Measurements from ENCODE around the gene NKRF.

The NKRF gene

DNA sequence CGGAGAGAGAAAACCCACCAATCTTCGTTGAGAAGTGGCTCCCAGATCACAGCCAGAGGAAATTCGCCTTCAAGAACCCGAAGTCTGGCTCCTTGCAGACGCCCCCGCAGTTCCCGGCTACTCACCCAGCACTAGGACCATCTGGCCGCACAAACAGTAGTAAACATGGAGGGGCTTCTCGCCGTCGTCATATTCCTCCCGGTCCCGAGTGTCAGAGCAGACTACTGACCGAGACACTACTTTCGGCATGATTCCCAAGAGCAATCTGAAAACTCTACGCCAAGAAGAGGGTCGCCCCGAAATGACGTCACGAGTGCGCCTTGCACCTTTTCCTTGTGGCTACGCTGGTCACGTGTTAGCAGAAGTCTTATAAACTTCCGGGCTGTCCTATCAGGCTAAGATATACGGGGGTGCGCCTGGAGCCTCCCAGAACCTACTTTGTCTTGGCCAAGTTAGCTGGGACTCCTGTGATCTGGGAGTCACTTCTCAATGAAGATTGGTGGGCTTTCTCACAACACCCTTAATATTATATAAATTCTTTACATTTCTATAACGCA lies 41.0 kb downstream of the NKRF start, which contains the start of gene STEEP1:
Gene STEEP1, minus strand, starts transcription at position 303 of the 557 bp plus-strand sequence. Its CDS starts 54 bp downstream, at position 249.
- TF ChIP-seq, protein P1, sequence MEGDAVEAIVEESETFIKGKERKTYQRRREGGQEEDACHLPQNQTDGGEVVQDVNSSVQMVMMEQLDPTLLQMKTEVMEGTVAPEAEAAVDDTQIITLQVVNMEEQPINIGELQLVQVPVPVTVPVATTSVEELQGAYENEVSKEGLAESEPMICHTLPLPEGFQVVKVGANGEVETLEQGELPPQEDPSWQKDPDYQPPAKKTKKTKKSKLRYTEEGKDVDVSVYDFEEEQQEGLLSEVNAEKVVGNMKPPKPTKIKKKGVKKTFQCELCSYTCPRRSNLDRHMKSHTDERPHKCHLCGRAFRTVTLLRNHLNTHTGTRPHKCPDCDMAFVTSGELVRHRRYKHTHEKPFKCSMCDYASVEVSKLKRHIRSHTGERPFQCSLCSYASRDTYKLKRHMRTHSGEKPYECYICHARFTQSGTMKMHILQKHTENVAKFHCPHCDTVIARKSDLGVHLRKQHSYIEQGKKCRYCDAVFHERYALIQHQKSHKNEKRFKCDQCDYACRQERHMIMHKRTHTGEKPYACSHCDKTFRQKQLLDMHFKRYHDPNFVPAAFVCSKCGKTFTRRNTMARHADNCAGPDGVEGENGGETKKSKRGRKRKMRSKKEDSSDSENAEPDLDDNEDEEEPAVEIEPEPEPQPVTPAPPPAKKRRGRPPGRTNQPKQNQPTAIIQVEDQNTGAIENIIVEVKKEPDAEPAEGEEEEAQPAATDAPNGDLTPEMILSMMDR (IDR thresholded peaks at IDR 0.05; ENCODE audit: low read depth, low read length, missing control alignments) = no peak
- in situ Hi-C loops (cut with HindIII; ENCODE audit: low pct_ligation_motif_present, low sequenced_read_pairs) = no loop called here
- peak within 1 kb of the TSS; percentile 69 for H3K4me3 ChIP-seq (ENCODE audit: low read depth, low read length)
- DNase-seq = peak; percentile 94
- no peaks in the 10 kb centered on the region for H3K36me3 ChIP-seq (replicated peaks)
- no peaks in the 10 kb centered on the region for H3K27me3 ChIP-seq (replicated peaks)
- peak within 1 kb of the TSS; percentile 62 for H3K27ac ChIP-seq

DNA sequence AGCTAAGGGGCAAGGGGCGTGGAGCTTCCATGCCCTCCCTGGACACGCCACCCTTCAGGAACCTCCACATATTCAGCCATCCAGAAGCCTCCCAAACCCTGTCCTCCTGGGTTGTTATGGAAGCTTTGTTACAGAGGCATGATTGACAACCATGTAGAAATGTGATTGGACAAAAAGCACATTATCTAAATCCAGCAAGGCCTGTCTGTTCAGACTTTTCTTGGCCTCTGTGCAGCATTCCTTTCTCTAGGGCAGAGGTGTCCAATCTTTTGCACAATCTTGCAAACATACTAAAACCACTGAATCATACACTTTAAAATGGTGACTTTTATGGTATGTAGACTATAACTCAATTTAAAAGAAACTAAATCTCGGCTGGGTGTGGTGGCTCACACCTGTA lies 53.7 kb downstream of the NKRF start:
- TF ChIP-seq, protein P1 (IDR thresholded peaks at IDR 0.05; ENCODE audit: low read depth, low read length, missing control alignments) = no peak
- Histone ChIP-seq H3K36me3 (replicated peaks) (no peaks in the 10 kb centered on the region), H3K27ac (no peak overlapping the region), H3K27me3 (replicated peaks) (no peaks in the 10 kb centered on the region), H3K4me3 (ENCODE audit: low read depth, low read length) (no peak overlapping the region)
- in situ Hi-C loops (cut with HindIII; ENCODE audit: low pct_ligation_motif_present, low sequenced_read_pairs) = no loop called here
- peak; percentile 18 for DNase-seq

DNA sequence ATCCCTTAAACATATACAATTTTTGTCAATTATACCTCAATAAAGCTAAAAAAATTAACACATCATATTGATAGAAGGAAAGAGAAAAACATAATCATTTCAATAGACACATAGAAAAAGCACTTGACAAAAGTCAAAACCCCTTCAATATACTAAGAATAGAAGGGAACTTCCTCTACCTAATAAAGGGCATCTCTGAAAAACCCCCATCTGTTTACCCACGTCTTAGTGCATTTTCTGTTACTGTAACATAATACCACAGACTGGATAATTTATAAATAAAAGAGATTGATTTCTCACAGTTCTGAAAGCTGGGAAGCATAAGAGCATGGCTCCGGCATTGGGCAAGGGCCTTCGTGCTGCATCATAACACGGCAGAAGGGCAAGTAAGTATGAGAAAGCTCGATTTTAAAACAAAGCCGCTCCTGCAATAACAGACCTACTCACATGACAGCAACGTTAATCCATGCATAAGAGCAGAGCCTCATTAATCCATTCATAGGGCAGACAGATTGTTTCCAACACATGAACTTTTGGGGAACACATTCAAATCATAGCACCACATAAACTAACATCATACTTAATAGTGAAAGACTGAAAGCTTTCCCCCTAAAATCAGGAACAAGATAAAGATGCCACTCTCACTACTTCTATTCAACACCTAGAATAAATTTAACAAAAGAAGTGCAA lies 56.8 kb downstream of the NKRF start:
- in situ Hi-C loops (cut with HindIII; ENCODE audit: low pct_ligation_motif_present, low sequenced_read_pairs) = no loop called here
- TF ChIP-seq, protein P1 (IDR thresholded peaks at IDR 0.05; ENCODE audit: low read depth, low read length, missing control alignments) = no peak
- no peak overlapping the region for H3K27ac ChIP-seq
- no peak overlapping the region for H3K4me3 ChIP-seq (ENCODE audit: low read depth, low read length)
- DNase-seq = no peak
- no peaks in the 10 kb centered on the region for H3K27me3 ChIP-seq (replicated peaks)
- no peaks in the 10 kb centered on the region for H3K36me3 ChIP-seq (replicated peaks)

DNA sequence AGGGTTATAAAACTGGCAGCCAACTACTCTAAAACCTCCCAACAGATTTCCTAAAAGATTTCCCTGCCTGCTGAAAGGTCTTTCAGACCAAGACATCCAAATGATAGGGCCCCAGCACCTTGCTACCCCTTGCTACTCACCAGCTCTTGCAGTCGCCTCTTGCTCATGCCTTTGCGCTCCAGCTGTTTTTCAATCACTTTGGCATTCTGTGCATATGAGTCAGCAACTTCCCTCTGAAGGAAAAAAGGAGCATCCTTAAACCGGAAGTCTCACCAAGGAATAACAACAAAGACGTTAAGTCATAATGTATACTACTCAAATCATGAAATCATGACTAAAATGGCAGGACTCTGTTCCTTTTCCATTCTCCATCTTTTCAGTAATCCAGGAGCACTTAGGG lies 65.0 kb downstream of the NKRF start:
- H3K36me3 ChIP-seq (replicated peaks) = no peaks in the 10 kb centered on the region
- H3K27me3 ChIP-seq (replicated peaks) = no peaks in the 10 kb centered on the region
- DNase-seq = peak; percentile 73
- no peak overlapping the region for H3K4me3 ChIP-seq (ENCODE audit: low read depth, low read length)
- TF ChIP-seq, protein P1 (IDR thresholded peaks at IDR 0.05; ENCODE audit: low read depth, low read length, missing control alignments) = no peak
- peak overlapping the region; percentile 12 for H3K27ac ChIP-seq
- in situ Hi-C loops (cut with HindIII; ENCODE audit: low pct_ligation_motif_present, low sequenced_read_pairs) = no loop called here

DNA sequence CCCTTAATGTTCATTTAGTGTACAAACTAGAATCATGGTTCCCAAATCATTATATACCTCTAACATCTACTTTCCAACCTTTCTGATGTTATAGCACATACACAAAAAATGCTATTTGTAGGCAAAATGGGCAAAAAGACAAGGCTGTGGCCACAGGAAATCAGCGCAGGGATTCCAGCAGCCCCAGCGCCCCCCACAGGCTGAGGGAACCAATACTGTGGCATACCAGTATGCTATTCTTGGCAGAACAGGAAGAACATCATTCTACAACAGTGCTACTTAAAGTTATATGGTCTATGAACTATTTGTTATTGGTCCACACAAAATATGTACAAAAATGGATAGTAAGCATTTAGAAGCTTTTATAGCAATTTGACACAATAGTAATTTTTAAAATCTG lies 66.4 kb downstream of the NKRF start:
- DNase-seq = no peak
- Histone ChIP-seq H3K4me3 (ENCODE audit: low read depth, low read length) (no peak overlapping the region), H3K36me3 (replicated peaks) (no peaks in the 10 kb centered on the region), H3K27me3 (replicated peaks) (no peaks in the 10 kb centered on the region), H3K27ac (no peak overlapping the region)
- TF ChIP-seq, protein P1 (IDR thresholded peaks at IDR 0.05; ENCODE audit: low read depth, low read length, missing control alignments) = peak; percentile 36
- in situ Hi-C loops (cut with HindIII; ENCODE audit: low pct_ligation_motif_present, low sequenced_read_pairs) = no loop called here
